ENCODE results near the gene RNF187.
"Not testable (repeated sequence)": the region's sequence is repeated elsewhere in the genome, so short reads cannot be mapped to it uniquely, and the experiment has no call there.

Gene RNF187

GRCh38 chr1:228500901-228501871 lies 14.0 kb downstream of the RNF187 start:
- DNase-seq (ENCODE audit: low read depth), result peak; percentile 92
- H3K9me3 ChIP-seq (ENCODE audit: control insufficient read depth, low read length), result no peaks in the 10 kb centered on the region
- H3K4me3 ChIP-seq (ENCODE audit: low read length), result peak overlapping the region; percentile 57
- H3K36me3 ChIP-seq (ENCODE audit: control insufficient read depth, insufficient read depth, low read length, severe bottlenecking), result no peaks in the 10 kb centered on the region
- peaks cover 7% of the 10 kb centered on the region for H3K4me1 ChIP-seq (ENCODE audit: control insufficient read depth, insufficient read depth, low read length)
- H3K27me3 ChIP-seq (replicated peaks; ENCODE audit: control insufficient read depth, insufficient read depth, low read length), result peaks cover 4% of the 10 kb centered on the region
- no peak overlapping the region for H3K9ac ChIP-seq (ENCODE audit: low read length)

GRCh38 chr1:228502522-228502921 lies 15.3 kb downstream of the RNF187 start:
- Histone ChIP-seq H3K27me3 (replicated peaks; ENCODE audit: control insufficient read depth, insufficient read depth, low read length) (peaks cover 4% of the 10 kb centered on the region), H3K9me3 (ENCODE audit: control insufficient read depth, low read length) (no peaks in the 10 kb centered on the region), H3K4me3 (ENCODE audit: low read length) (no peak overlapping the region), H3K9ac (ENCODE audit: low read length) (no peak overlapping the region), H3K36me3 (ENCODE audit: control insufficient read depth, insufficient read depth, low read length, severe bottlenecking) (no peaks in the 10 kb centered on the region), H3K4me1 (ENCODE audit: control insufficient read depth, insufficient read depth, low read length) (peaks cover 7% of the 10 kb centered on the region)
- no peak for DNase-seq (ENCODE audit: low read depth)

GRCh38 chr1:228505944-228506343 lies 18.8 kb downstream of the RNF187 start:
- H3K9ac ChIP-seq (ENCODE audit: low read length); H3K4me3 ChIP-seq (ENCODE audit: low read length); DNase-seq (ENCODE audit: low read depth); H3K4me1 ChIP-seq (ENCODE audit: control insufficient read depth, insufficient read depth, low read length); H3K9me3 ChIP-seq (ENCODE audit: control insufficient read depth, low read length); H3K36me3 ChIP-seq (ENCODE audit: control insufficient read depth, insufficient read depth, low read length, severe bottlenecking): not testable (repeated sequence)
- H3K27me3 ChIP-seq (replicated peaks; ENCODE audit: control insufficient read depth, insufficient read depth, low read length), result peaks cover 31% of the 10 kb centered on the region

DNA sequence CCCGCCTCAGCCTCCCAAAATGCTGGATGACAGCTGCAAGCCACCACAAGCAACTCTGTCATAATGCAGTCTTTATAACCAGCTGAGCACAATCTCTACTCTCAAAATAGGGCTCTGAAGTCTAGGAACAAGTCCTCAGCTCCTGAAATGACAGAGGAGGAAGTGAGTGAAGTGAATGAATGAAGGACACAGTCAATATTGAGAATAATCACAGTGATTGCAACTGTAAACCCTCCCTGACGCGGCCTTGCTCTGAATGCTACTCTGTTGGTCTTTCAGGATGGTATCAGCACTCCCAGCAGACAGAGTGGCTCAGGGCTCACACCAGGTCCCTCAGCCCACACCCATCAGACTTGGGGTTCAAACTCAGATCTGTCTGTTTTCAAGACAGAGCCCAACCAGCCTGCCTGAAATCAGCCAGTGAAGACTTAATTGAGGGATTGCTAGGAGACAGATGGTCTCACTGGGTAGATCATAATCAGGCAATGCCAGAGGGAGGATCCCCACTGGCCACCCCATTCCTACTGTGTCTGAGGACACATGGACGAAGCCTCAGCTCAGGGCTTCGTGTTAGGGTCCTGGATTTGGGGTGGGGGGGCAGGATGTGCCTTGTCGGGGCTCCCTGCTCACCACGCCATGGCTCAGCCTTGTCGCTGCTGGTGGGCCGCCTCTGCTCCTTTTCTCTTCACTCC lies 20.9 kb downstream of the RNF187 start:
- no peak for DNase-seq (ENCODE audit: low read depth)
- peaks cover 9% of the 10 kb centered on the region for H3K9me3 ChIP-seq (ENCODE audit: control insufficient read depth, low read length)
- H3K4me1 ChIP-seq (ENCODE audit: control insufficient read depth, insufficient read depth, low read length), result no peaks in the 10 kb centered on the region
- peaks cover 50% of the 10 kb centered on the region for H3K27me3 ChIP-seq (replicated peaks; ENCODE audit: control insufficient read depth, insufficient read depth, low read length)
- no peak overlapping the region for H3K4me3 ChIP-seq (ENCODE audit: low read length)
- no peaks in the 10 kb centered on the region for H3K36me3 ChIP-seq (ENCODE audit: control insufficient read depth, insufficient read depth, low read length, severe bottlenecking)
- no peak overlapping the region for H3K9ac ChIP-seq (ENCODE audit: low read length)

DNA sequence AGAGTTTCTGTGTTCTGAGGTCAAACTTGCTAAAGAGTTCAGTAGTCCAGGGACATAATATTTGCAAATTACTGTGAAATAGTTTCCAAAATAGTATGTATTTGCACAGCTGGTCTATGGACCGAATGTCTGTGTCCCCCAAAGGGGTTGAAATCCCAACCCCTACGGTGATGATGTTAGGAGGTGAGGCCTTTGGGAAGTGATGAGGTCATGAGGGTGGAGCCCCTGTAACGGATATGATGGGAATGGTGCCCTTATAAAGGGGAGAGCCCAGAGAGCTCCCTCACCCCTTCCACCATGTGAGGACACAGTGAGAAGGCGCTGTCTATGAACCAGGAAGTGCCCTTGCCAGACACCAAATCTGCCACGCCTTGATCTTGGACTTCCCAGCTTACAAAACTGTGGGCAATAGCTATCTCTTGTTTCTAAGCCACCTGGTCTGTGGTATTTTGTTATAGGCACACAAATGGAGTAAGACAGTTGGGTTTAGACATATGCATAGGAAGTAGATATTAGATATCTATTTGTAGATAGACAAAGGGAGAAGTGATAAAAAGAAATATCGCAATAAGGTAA lies 21.7 kb downstream of the RNF187 start:
- Histone ChIP-seq H3K4me3 (ENCODE audit: low read length) (no peak overlapping the region), H3K9ac (ENCODE audit: low read length) (no peak overlapping the region), H3K36me3 (ENCODE audit: control insufficient read depth, insufficient read depth, low read length, severe bottlenecking) (no peaks in the 10 kb centered on the region), H3K27me3 (replicated peaks; ENCODE audit: control insufficient read depth, insufficient read depth, low read length) (peaks cover 57% of the 10 kb centered on the region), H3K9me3 (ENCODE audit: control insufficient read depth, low read length) (peaks cover 9% of the 10 kb centered on the region), H3K4me1 (ENCODE audit: control insufficient read depth, insufficient read depth, low read length) (no peaks in the 10 kb centered on the region)
- no peak for DNase-seq (ENCODE audit: low read depth)

GRCh38 chr1:228510101-228510802 lies 23.1 kb downstream of the RNF187 start:
- Histone ChIP-seq H3K9me3 (ENCODE audit: control insufficient read depth, low read length) (peaks cover 9% of the 10 kb centered on the region), H3K4me3 (ENCODE audit: low read length) (no peak overlapping the region), H3K27me3 (replicated peaks; ENCODE audit: control insufficient read depth, insufficient read depth, low read length) (peaks cover 62% of the 10 kb centered on the region), H3K4me1 (ENCODE audit: control insufficient read depth, insufficient read depth, low read length) (no peaks in the 10 kb centered on the region), H3K9ac (ENCODE audit: low read length) (no peak overlapping the region), H3K36me3 (ENCODE audit: control insufficient read depth, insufficient read depth, low read length, severe bottlenecking) (no peaks in the 10 kb centered on the region)
- no peak for DNase-seq (ENCODE audit: low read depth)

DNA sequence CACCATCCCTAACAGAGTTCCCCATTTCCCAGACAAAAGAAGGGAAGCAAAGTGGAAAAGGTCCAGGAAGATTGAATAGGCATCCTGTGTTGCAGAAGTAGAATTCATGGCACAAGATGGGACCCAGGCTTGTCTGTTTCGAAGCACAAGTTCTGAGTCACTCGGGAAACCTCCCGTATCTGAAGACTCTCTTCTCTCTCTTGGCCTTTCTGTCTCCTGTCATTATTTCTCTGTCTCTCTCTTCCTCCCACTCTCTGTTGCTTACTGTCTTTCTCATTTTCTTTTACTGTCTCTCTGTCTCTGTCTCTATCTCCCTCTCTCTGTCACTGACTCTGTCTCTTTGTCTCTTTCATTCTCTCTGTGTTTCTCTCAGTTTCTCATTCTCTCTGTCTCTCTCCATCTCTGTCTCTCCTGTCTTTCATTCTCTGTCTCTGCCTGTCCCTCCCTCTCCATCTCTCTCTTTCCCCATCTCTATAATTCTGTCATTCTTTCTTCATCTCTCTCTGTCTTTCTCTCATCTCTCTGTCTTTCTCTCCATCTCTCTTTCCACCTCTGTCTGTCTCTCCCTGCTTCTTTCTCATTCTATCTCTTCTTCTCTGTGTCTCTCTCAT lies 23.7 kb downstream of the RNF187 start:
- no peak for DNase-seq (ENCODE audit: low read depth)
- Histone ChIP-seq H3K4me3 (ENCODE audit: low read length) (no peak overlapping the region), H3K9ac (ENCODE audit: low read length) (no peak overlapping the region), H3K9me3 (ENCODE audit: control insufficient read depth, low read length) (peaks cover 9% of the 10 kb centered on the region), H3K27me3 (replicated peaks; ENCODE audit: control insufficient read depth, insufficient read depth, low read length) (peaks cover 66% of the 10 kb centered on the region), H3K36me3 (ENCODE audit: control insufficient read depth, insufficient read depth, low read length, severe bottlenecking) (no peaks in the 10 kb centered on the region), H3K4me1 (ENCODE audit: control insufficient read depth, insufficient read depth, low read length) (no peaks in the 10 kb centered on the region)

GRCh38 chr1:228511546-228512445 lies 24.6 kb downstream of the RNF187 start:
- Histone ChIP-seq H3K4me1 (ENCODE audit: control insufficient read depth, insufficient read depth, low read length) (no peaks in the 10 kb centered on the region), H3K4me3 (ENCODE audit: low read length) (no peak overlapping the region), H3K9me3 (ENCODE audit: control insufficient read depth, low read length) (peaks cover 9% of the 10 kb centered on the region), H3K27me3 (replicated peaks; ENCODE audit: control insufficient read depth, insufficient read depth, low read length) (peaks cover 75% of the 10 kb centered on the region), H3K36me3 (ENCODE audit: control insufficient read depth, insufficient read depth, low read length, severe bottlenecking) (no peaks in the 10 kb centered on the region), H3K9ac (ENCODE audit: low read length) (no peak overlapping the region)
- DNase-seq (ENCODE audit: low read depth), result no peak

DNA sequence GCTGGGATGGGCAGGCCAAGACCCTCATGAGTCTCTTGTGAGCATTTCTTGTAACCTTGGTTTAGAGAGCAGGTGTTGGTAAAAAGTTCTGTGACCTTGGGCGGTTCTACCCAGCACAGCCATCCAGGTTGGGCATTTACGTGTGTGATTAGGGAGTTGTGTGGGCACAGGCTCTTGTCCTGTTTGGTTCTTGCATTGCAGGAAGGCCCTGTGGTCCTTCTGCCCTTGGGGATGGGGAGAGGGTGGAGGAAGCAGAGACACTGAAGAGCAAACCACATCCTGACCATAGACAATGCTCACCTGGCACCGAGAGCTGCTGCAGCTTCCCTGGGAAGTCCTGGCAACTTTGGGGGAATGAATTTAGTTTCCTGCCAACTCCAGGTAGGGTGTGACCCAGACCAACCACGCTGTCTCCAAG lies 25.6 kb downstream of the RNF187 start:
- Histone ChIP-seq H3K9me3 (ENCODE audit: control insufficient read depth, low read length) (peaks cover 9% of the 10 kb centered on the region), H3K4me3 (ENCODE audit: low read length) (no peak overlapping the region), H3K36me3 (ENCODE audit: control insufficient read depth, insufficient read depth, low read length, severe bottlenecking) (no peaks in the 10 kb centered on the region), H3K4me1 (ENCODE audit: control insufficient read depth, insufficient read depth, low read length) (no peaks in the 10 kb centered on the region), H3K9ac (ENCODE audit: low read length) (no peak overlapping the region), H3K27me3 (replicated peaks; ENCODE audit: control insufficient read depth, insufficient read depth, low read length) (peaks cover 82% of the 10 kb centered on the region)
- DNase-seq (ENCODE audit: low read depth), result no peak

Measured in adipocyte (in vitro differentiated cells).